H1 (cell line): ENCODE measurements around the gene C12orf75. TPM values are rescaled to one million over a fixed set of nuclear protein-coding genes. Genes with fewer than 3 reads are reported as not detected.

ENCODE experiments used
- ATF2 ChIP-seq: IDR thresholded peaks from 2 replicates; pipeline ENCODE4 v1.6.1; 2012; ENCODE audit warnings: low read length, inconsistent platforms
- USF2 ChIP-seq: IDR thresholded peaks from 2 replicates; pipeline ENCODE4 v1.6.1; 2011; ENCODE audit warnings: low read length, improper control_type of control experiment
- polyA plus RNA-seq, 7 experiments: library from polyadenylated mRNA; depleted of rRNA in 3 of 7; stranded (reverse) in 5 of 7; unstranded in 2 of 7; fragments of >200 nt in 5 of 7; fragments of 200-250 nt in 2 of 7; gene quantifications; 1 replicate in 5 of 7; 2 replicates in 1 of 7; 4 replicates in 1 of 7; pipeline versions ENCODE4 v1.2.1 to v1.2.3, GENCODE V29; 2011 to 2013; ENCODE audit warnings: missing spikeins in 2 of 7, mixed read lengths in 2 of 7
- total RNA-seq: library from RNA; stranded (reverse); fragmentation: NEBNext Ultra II Directional; extraction: Animal tissue kit (Norgen Biotek cat#: 25700); gene quantifications from 2 replicates; pipeline ENCODE4 v1.2.1, GENCODE V29; 2021

C12orf75 gene
- total and polyA plus RNA-seq, 2 of the 8 experiments (the other 6 are each of a cell fraction or from before 2014, with no cell fraction given) = 26.4 to 41.2 TPM

- TF ChIP-seq ATF2 = no peak
- TF ChIP-seq USF2 = no peak
- TF ChIP-seq, all 59 proteins: peak for 0
Measured at GRCh38 chr12:105369014-105369413, 38.5 kb downstream of the C12orf75 start (continued).
